Heart left ventricle (tissue), 13 donors: ENCODE results near the gene ANKRD36C.
"Not testable (repeated sequence)": the region's sequence is repeated elsewhere in the genome, so short reads cannot be mapped to it uniquely, and the experiment has no call there.

ENCODE experiments used
- CTCF ChIP-seq, 12 donors: fragments of 200-600 bp; sonication (generic) in 4 of 12; IDR thresholded peaks; one replicate each; pipeline versions ENCODE4 v1.5.0 to v1.8.0; 2018 to 2022; ENCODE audit warnings: antibody characterized with exemption in 12 of 12, mild to moderate bottlenecking in 5 of 12
- POLR2A ChIP-seq, 2 donors: fragments of 450-650 bp; IDR thresholded peaks; one replicate each; pipeline ENCODE4 v1.6.1; 2017; ENCODE audit warnings: antibody characterized with exemption in 2 of 2, mild to moderate bottlenecking in 2 of 2, moderate library complexity in 2 of 2
- donor health status: ischemic (EF 13 %, LVEDD 7.1; RV severe dilation, severe dysfunction).
- donor health status: DM: no; HTN: yes; CAD: no.
- donor health status: DM: no; HTN: no; CAD: no.
- donor health status: ischemic (EF 25% LVEDD 6.9; RV normal size, moderate dysfunction).
- donor health status: ischemic (EF 25% LVEDD 5.7; RV mildly dilated, moderate dysfunction).
- donor health status: ischemic (EF 35%, LVEDD 5.7; RV mildly dilated, moderate dysfunction).
- donor health status: nonischemic (EF 11% LVEDD 7.7; RV severe dilation, severe dysfunction).
- donor health status: DM: yes; HTN: yes; CAD: no.
- donor health status: PGD.
- donor health status: ischemic (EF 29% LVEDD 5.4; RV normal size, mild dysfunction).
- donor health status: nonischemic (EF 23%, LVEDD 6.1; RV moderate dilation, normal function).

- TF ChIP-seq CTCF, POLR2A (IDR thresholded peaks at IDR 0.05): not testable (repeated sequence)
These were observed 16.4 kb upstream of the ANKRD36C start for GRCh38 chr2:96008051-96008450.
